ENCODE results near the gene FAM240B. TPM values are rescaled to one million over a fixed set of nuclear protein-coding genes. Genes with fewer than 3 reads are reported as not detected.

FAM240B gene
- total and polyA plus RNA-seq, 9 of the 15 experiments (the other 6 are each of a cell fraction or from before 2014, with no cell fraction given) = not detected

DNA sequence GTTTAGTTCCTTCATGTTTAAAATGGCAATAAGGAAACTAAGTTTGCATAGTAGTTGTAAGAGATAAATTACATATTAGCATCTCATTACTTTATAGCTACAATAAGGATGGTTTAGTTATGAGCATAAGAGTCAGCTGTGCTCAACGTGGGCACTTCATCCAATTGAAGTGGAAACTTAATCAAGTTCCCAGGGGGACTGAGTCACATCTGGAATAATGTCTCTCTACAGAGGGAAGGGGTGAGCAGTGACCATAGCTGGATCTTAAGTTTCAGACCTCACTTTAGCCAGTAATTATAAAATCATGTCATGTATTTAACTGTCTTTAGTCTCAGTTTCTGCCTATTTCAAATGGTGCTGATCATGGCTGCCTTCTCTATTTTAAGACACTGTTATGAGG is 36.8 kb upstream of the FAM240B start:
- TF ChIP-seq, protein P1, sequence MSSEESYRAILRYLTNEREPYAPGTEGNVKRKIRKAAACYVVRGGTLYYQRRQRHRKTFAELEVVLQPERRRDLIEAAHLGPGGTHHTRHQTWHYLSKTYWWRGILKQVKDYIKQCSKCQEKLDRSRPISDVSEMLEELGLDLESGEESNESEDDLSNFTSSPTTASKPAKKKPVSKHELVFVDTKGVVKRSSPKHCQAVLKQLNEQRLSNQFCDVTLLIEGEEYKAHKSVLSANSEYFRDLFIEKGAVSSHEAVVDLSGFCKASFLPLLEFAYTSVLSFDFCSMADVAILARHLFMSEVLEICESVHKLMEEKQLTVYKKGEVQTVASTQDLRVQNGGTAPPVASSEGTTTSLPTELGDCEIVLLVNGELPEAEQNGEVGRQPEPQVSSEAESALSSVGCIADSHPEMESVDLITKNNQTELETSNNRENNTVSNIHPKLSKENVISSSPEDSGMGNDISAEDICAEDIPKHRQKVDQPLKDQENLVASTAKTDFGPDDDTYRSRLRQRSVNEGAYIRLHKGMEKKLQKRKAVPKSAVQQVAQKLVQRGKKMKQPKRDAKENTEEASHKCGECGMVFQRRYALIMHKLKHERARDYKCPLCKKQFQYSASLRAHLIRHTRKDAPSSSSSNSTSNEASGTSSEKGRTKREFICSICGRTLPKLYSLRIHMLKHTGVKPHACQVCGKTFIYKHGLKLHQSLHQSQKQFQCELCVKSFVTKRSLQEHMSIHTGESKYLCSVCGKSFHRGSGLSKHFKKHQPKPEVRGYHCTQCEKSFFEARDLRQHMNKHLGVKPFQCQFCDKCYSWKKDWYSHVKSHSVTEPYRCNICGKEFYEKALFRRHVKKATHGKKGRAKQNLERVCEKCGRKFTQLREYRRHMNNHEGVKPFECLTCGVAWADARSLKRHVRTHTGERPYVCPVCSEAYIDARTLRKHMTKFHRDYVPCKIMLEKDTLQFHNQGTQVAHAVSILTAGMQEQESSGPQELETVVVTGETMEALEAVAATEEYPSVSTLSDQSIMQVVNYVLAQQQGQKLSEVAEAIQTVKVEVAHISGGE (CRISPR knock-in tag; IDR thresholded peaks at IDR 0.05) = no peak
- no peak for TF ChIP-seq ZNF644 (tag; IDR thresholded peaks at IDR 0.05; ENCODE audit: low read depth)
- TF ChIP-seq ZNF57 (CRISPR knock-in tag; IDR thresholded peaks at IDR 0.05) = no peak
- TF ChIP-seq ZNF696 (CRISPR knock-in tag; conservative IDR thresholded peaks at IDR 0.05) = no peak
- TF ChIP-seq SMAD1 (IDR thresholded peaks at IDR 0.05; ENCODE audit: low read depth, low read length, partially characterized antibody) = no peak
- no peak for TF ChIP-seq RBBP5 (IDR thresholded peaks at IDR 0.05; ENCODE audit: borderline replicate concordance, insufficient read depth, low read length, poor library complexity, severe bottlenecking)
- no peak for TF ChIP-seq HNRNPH1 (optimal IDR thresholded peaks at IDR 0.05; ENCODE audit: low read depth, low read length)
- TF ChIP-seq GABPB2 (CRISPR knock-in tag; conservative IDR thresholded peaks at IDR 0.05) = no peak
- TF ChIP-seq ELF2 (CRISPR knock-in tag; IDR thresholded peaks at IDR 0.05) = no peak
- no peak for TF ChIP-seq ZNF133 (CRISPR knock-in tag; IDR thresholded peaks at IDR 0.05)
- TF ChIP-seq HCFC1 (IDR thresholded peaks at IDR 0.05; ENCODE audit: low read depth, low read length) = no peak
- TF ChIP-seq, protein P2, sequence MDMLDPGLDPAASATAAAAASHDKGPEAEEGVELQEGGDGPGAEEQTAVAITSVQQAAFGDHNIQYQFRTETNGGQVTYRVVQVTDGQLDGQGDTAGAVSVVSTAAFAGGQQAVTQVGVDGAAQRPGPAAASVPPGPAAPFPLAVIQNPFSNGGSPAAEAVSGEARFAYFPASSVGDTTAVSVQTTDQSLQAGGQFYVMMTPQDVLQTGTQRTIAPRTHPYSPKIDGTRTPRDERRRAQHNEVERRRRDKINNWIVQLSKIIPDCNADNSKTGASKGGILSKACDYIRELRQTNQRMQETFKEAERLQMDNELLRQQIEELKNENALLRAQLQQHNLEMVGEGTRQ (CRISPR knock-in tag; IDR thresholded peaks at IDR 0.05) = no peak
- no peak for TF ChIP-seq IFI16 (CRISPR knock-in tag; IDR thresholded peaks at IDR 0.05)
- ATAC-seq (no peak), DNase-seq (ENCODE audit: extremely low read depth in 1 of 4, low spot score in 3 of 4) (no peak), FAIRE-seq (no peak)
- H3K9me3 ChIP-seq (replicated peaks; ENCODE audit: control insufficient read depth, insufficient read depth, low read depth, low read length) = no peaks in the 10 kb centered on the region
- H3K79me2 ChIP-seq (ENCODE audit: control insufficient read depth, insufficient read depth, low read length) = no peaks in the 10 kb centered on the region
- no peak overlapping the region for H3K4me2 ChIP-seq (ENCODE audit: insufficient read depth, low read length)
- H3K9me1 ChIP-seq (ENCODE audit: control insufficient read depth, insufficient read depth, low read length) = no peaks in the 10 kb centered on the region
- H3K27ac ChIP-seq (ENCODE audit: extremely low read depth, low read depth, low read length) = no peak overlapping the region
- intact Hi-C loops (cut with micrococcal nuclease) = no loop called here
- in situ Hi-C loops (cut with MboI) = no loop called here
- 0% methylated on average over 1 of the region's 1 CpG for WGBS (ENCODE audit: insufficient coverage, low coverage, missing lambda C conversion rate)
- no peaks in the 10 kb centered on the region for H3K36me3 ChIP-seq (ENCODE audit: control insufficient read depth, insufficient read depth, low read length)
- ChIA-PET CTCF (ENCODE audit: low intra/inter-chr PET ratio) (no interaction called here), POLR2A (no interaction called here)
- H3K9ac ChIP-seq (ENCODE audit: insufficient read depth in 1 of 2, low read depth in 2 of 2, low read length in 2 of 2) = no peak overlapping the region
- no peak overlapping the region for H3K4me3 ChIP-seq
- no TSS peak for BruUV-seq (replicated peaks)
- H2AFZ ChIP-seq (ENCODE audit: low read depth, low read length) = no peak overlapping the region
- H3K4me1 ChIP-seq (replicated peaks in 1 of 2; ENCODE audit: control insufficient read depth in 2 of 2, insufficient read depth in 2 of 2, low read length in 2 of 2) = no peaks in the 10 kb centered on the region
- H3K27me3 ChIP-seq (ENCODE audit: control insufficient read depth in 2 of 2, insufficient read depth in 2 of 2, low read length in 2 of 2) = no peaks in the 10 kb centered on the region
- H4K20me1 ChIP-seq (replicated peaks; ENCODE audit: control insufficient read depth, insufficient read depth, low read length) = no peaks in the 10 kb centered on the region

Measured in K562 (cell line).